Measurements from ENCODE around the gene PREX1. TPM values are rescaled to one million over a fixed set of nuclear protein-coding genes. Genes with fewer than 3 reads are reported as not detected.

Gene PREX1
- total RNA-seq, 1 donor from 2014 or later, result 11.2 TPM

DNA sequence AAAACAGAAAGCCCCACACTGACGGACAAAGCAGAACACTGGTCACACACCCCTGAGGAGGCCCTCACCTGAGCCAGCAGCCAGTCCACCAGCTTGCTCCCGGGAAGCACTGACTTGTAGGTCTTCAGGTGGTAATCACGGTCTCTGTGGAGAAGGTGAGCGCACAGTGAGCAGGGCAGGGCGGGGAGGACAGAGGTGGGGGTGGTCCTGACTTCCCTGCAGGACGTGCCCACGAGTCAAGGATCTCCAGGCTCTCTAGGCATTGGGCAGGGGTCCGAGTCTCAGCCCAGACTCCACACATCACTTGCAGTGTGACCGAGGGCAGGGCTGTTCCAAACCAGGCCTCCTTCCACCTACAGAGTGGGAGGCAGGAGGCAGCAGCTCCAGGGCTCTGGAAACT lies 151.7 kb downstream of the PREX1 start:
- Histone ChIP-seq H3K27me3 (ENCODE audit: low read depth) (no peaks in the 10 kb centered on the region), H3K4me3 (no peak overlapping the region), H3K4me1 (peaks cover 6% of the 10 kb centered on the region), H3K27ac (replicated peaks) (no peak overlapping the region), H3K36me3 (peaks cover 24% of the 10 kb centered on the region), H3K9me3 (replicated peaks) (no peaks in the 10 kb centered on the region)
- no peak for TF ChIP-seq CTCF (IDR thresholded peaks at IDR 0.05; ENCODE audit: borderline replicate concordance)
- no peak for DNase-seq
- intact Hi-C loops (cut with micrococcal nuclease), result no loop called here

GRCh38 chr20:48674461-48674860 lies 153.3 kb downstream of the PREX1 start:
- no peak for TF ChIP-seq CTCF (IDR thresholded peaks at IDR 0.05; ENCODE audit: borderline replicate concordance)
- Histone ChIP-seq H3K27ac (replicated peaks) (no peak overlapping the region), H3K9me3 (replicated peaks) (no peaks in the 10 kb centered on the region), H3K36me3 (peaks cover 25% of the 10 kb centered on the region), H3K4me1 (peaks cover 6% of the 10 kb centered on the region), H3K27me3 (ENCODE audit: low read depth) (no peaks in the 10 kb centered on the region), H3K4me3 (no peak overlapping the region)
- no peak for DNase-seq
- intact Hi-C loops (cut with micrococcal nuclease), result no loop called here

- Histone ChIP-seq H3K4me3 (no peak overlapping the region), H3K27me3 (ENCODE audit: low read depth) (no peaks in the 10 kb centered on the region), H3K9me3 (replicated peaks) (no peaks in the 10 kb centered on the region), H3K36me3 (peaks cover 18% of the 10 kb centered on the region), H3K27ac (replicated peaks) (no peak overlapping the region), H3K4me1 (peaks cover 6% of the 10 kb centered on the region)
- DNase-seq, result no peak
- TF ChIP-seq CTCF (IDR thresholded peaks at IDR 0.05; ENCODE audit: borderline replicate concordance), result no peak
- intact Hi-C loops (cut with micrococcal nuclease), result no loop called here
Observed at GRCh38 chr20:48673507-48673906, 154.3 kb downstream of the PREX1 start.

DNA sequence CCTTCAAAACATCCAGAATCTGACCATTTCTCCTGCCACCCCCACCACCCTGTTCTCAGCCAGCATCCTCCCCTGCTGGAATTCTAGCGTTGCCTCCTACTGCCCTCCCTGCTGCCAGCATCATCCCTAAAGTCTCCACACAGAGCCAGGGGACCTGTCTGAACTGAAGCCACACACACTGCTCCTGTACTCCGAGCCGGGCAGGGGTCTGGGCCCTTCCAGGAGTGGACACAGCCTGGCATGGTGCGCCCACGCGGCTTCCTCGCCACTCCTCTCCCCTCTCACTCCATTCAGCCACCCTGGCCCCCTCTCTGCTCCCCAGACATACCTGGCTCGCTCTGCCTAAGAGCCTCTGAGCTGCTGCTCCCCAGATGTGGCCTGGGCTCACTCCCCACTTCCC lies 155.5 kb downstream of the PREX1 start:
- no peaks in the 10 kb centered on the region for H3K9me3 ChIP-seq (replicated peaks)
- H3K27me3 ChIP-seq (ENCODE audit: low read depth), result no peaks in the 10 kb centered on the region
- no peak for DNase-seq
- no peak for TF ChIP-seq CTCF (IDR thresholded peaks at IDR 0.05; ENCODE audit: borderline replicate concordance)
- H3K27ac ChIP-seq (replicated peaks), result no peak overlapping the region
- H3K4me1 ChIP-seq, result no peaks in the 10 kb centered on the region
- H3K36me3 ChIP-seq, result peaks cover 18% of the 10 kb centered on the region
- intact Hi-C loops (cut with micrococcal nuclease), result no loop called here
- H3K4me3 ChIP-seq, result no peak overlapping the region

DNA sequence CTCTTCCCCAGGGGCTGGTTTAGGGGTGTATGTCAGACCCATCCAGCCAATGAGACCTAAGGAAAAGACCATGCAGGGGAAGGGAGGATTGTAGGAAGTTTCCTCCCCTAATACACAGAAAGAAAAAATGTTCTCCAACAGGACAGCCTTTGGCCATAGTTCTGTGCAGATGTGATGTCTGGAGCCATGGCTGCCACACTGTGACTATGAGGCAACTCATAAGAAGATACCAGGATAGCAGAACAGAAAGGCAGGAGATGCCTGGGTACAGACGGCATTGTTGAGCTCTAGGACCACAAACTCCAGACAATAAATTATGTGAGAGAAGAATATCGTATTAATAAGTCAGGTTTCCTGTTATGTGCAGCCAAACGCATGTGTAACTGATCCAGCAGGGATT lies 156.7 kb downstream of the PREX1 start:
- TF ChIP-seq CTCF (IDR thresholded peaks at IDR 0.05; ENCODE audit: borderline replicate concordance), result no peak
- Histone ChIP-seq H3K36me3 (peaks cover 8% of the 10 kb centered on the region), H3K27ac (replicated peaks) (no peak overlapping the region), H3K9me3 (replicated peaks) (no peaks in the 10 kb centered on the region), H3K4me1 (no peaks in the 10 kb centered on the region), H3K27me3 (ENCODE audit: low read depth) (no peaks in the 10 kb centered on the region), H3K4me3 (no peak overlapping the region)
- intact Hi-C loops (cut with micrococcal nuclease), result no loop called here
- DNase-seq, result no peak
